Common myeloid progenitor, CD34-positive (primary cell): ENCODE measurements around the gene RAB25.

Experiments
- CTCF ChIA-PET: fragments of 350-600 bp; sonication (Branson Sonifier 250); formaldehyde crosslinking; loops from one replicate; lab custom pipeline; 2021; ENCODE audit warnings: antibody characterized with exemption; lab: Charles Lee
- POLR2A ChIA-PET: fragments of 350-600 bp; sonication (Branson Sonifier 250); formaldehyde crosslinking; loops from one replicate; lab custom pipeline; 2021; ENCODE audit warnings: antibody characterized with exemption; lab: Charles Lee
- DNase-seq, 3 donors: peaks; one replicate each; pipeline versions ENCODE4 v3.0.0 to v3.0.0-alpha.2; 2013
- H3K27ac ChIP-seq, 2 experiments: 1 replicate in 1 of 2; 2 replicates in 1 of 2; pipeline ENCODE4 v1.7.0; 2013; ENCODE audit warnings: inconsistent platforms in 2 of 2, low read length in 2 of 2, mild to moderate bottlenecking in 2 of 2, low read depth in 1 of 2, moderate library complexity in 1 of 2; ENCODE audit not compliant: severe bottlenecking in 2 of 2, insufficient read depth in 1 of 2, poor library complexity in 1 of 2
- H3K27me3 ChIP-seq, 5 experiments: replicated peaks in 2 of 5; 1 replicate in 3 of 5; 2 replicates in 2 of 5; pipeline versions ENCODE4 v1.6.1 to v1.7.0; 2013; ENCODE audit warnings: low read length in 4 of 5, mild to moderate bottlenecking in 2 of 5, moderate library complexity in 2 of 5, inconsistent platforms in 1 of 5; ENCODE audit not compliant: insufficient read depth in 5 of 5, control insufficient read depth in 4 of 5
- H3K36me3 ChIP-seq, 4 experiments: 1 replicate in 2 of 4; 2 replicates in 2 of 4; pipeline versions ENCODE4 v1.6.1 to v1.7.0; 2013; ENCODE audit warnings: low read length in 3 of 4, control low read depth in 1 of 4, mild to moderate bottlenecking in 1 of 4; ENCODE audit not compliant: control insufficient read depth in 4 of 4, insufficient read depth in 4 of 4
- H3K4me1 ChIP-seq, 4 experiments: 1 replicate in 3 of 4; 2 replicates in 1 of 4; pipeline versions ENCODE4 v1.6.1 to v1.7.1; 2013; ENCODE audit warnings: low read length in 3 of 4, mild to moderate bottlenecking in 3 of 4, control low read depth in 1 of 4, inconsistent platforms in 1 of 4, moderate library complexity in 1 of 4; ENCODE audit not compliant: control insufficient read depth in 4 of 4, insufficient read depth in 4 of 4; ENCODE audit errors: control extremely low read depth in 1 of 4
- H3K4me3 ChIP-seq, 7 experiments: 1 replicate in 4 of 7; 2 replicates in 3 of 7; pipeline versions ENCODE4 v1.5.1 to v1.7.0; 2013; ENCODE audit warnings: mild to moderate bottlenecking in 7 of 7, low read length in 6 of 7, moderate library complexity in 6 of 7, inconsistent platforms in 2 of 7, low read depth in 2 of 7, control low read depth in 1 of 7; ENCODE audit not compliant: insufficient read depth in 4 of 7, control insufficient read depth in 1 of 7; ENCODE audit errors: extremely low read depth in 1 of 7
- H3K9me3 ChIP-seq, 5 experiments: 1 replicate in 4 of 5; 2 replicates in 1 of 5; pipeline versions ENCODE4 v1.6.1 to v1.7.1; 2013; ENCODE audit warnings: low read length in 4 of 5, mild to moderate bottlenecking in 2 of 5, inconsistent platforms in 1 of 5, low read depth in 1 of 5, moderate library complexity in 1 of 5; ENCODE audit not compliant: control insufficient read depth in 4 of 5, insufficient read depth in 2 of 5; ENCODE audit errors: control extremely low read depth in 1 of 5
- WGBS: methylation state at CpG from one replicate; pipeline ENCODE4 v1.1.5; 2013; ENCODE audit not compliant: insufficient coverage; 5-methylcytosine and 5-hydroxymethylcytosine counted together

The RAB25 gene

DNA sequence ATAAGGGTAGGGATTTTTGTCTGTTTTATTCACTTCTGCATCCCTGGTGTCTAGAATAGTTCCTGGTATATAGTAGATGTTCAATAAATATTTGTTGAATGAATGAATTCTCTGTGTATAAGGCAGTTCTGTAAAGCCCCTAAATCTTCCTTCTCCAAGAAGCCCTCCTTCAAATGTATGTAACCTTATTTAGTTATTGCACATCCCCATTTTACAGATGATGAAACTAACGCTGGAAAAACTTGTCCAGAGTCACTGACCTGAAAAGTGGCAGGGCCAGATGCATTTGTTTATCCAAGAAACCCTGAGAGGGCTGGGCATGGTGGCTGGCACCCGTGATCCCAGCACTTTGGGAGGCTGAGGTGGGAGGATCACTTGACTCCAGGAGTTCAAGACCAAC is 49.3 kb downstream of the RAB25 start:
- H3K36me3 ChIP-seq: no peaks in the 10 kb centered on the region
- CTCF ChIA-PET: interaction anchor here (0.6 to 29.6 kb wide), 3 partner anchors 16 to 218 kb away, joined by 3 to 1191 read pairs (median 107); partner anchors contain the start of gene LMNA
- H3K27ac ChIP-seq: no peak overlapping the region
- no peak for DNase-seq
- H3K9me3 ChIP-seq: no peaks in the 10 kb centered on the region
- H3K27me3 ChIP-seq: peaks cover 0 to 39% (median 15%) of the 10 kb centered on the region in 5 experiments
- no peak overlapping the region for H3K4me3 ChIP-seq
- POLR2A ChIA-PET: interaction anchor here (1.0 kb wide), 1 partner anchor 58 kb away, joined by 3 read pairs; no protein-coding TSS in a partner anchor
- WGBS: 100% methylated on average over 2 of the region's 2 CpGs
- H3K4me1 ChIP-seq: peaks cover 4 to 47% (median 46%) of the 10 kb centered on the region in 4 experiments

DNA sequence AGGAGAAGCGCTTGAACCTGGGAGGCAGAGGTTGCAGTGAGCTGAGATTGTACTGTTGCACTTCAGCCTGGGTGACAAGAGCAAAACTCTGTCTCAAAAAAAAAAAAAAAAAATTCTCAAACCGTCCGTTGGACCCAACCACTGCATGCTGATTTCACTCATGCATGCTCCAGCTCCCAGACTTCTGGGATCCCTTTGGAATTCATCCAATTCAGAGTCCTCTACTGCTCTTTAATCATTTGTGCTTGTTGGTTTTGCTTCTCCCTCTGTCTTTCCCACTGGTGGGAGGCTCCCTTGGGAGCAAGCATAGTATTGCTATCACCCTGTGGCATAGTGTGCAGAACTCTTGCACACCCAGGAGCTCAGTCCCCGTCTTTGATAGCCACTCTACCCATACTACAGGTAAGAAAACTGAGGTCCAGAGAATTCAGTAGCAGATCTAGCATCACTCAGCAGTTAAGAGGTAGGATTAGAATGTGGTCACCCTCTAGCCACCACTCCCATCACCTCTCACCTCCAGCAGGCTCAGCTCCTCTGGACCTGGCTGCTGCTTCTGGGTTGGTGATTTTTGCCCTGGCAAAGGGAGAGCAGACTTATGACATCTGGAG is 50.5 kb downstream of the RAB25 start:
- H3K27ac ChIP-seq: no peak overlapping the region

GRCh38 chr1:156112276-156113137 is 51.5 kb downstream of the RAB25 start:
- 62% methylated on average over 6 of the region's 10 CpGs for WGBS
- CTCF ChIA-PET: interaction anchor here (1.4 to 33.0 kb wide), 4 partner anchors 8 to 17 kb away, joined by 6 to 1191 read pairs (median 63); partner anchors contain the start of gene MEX3A
- POLR2A ChIA-PET: interaction anchor here (0.8 kb wide), 1 partner anchor 8 kb away, joined by 3 read pairs; no protein-coding TSS in a partner anchor
- H3K27ac ChIP-seq: no peak overlapping the region
- no peak overlapping the region for H3K4me3 ChIP-seq
- no peaks in the 10 kb centered on the region for H3K9me3 ChIP-seq
- peaks cover 0 to 51% (median 24%) of the 10 kb centered on the region in 5 experiments for H3K27me3 ChIP-seq
- peaks cover 0 to 42% (median 37%) of the 10 kb centered on the region in 4 experiments for H3K4me1 ChIP-seq
- no peak for DNase-seq
- peaks cover 0 to 4% (median 0%) of the 10 kb centered on the region in 4 experiments for H3K36me3 ChIP-seq

More for the DNA sequence above, 50.5 kb downstream of the RAB25 start:
- no peak for DNase-seq
- no peak overlapping the region for H3K4me3 ChIP-seq
- POLR2A ChIA-PET: interaction anchor here (0.6 to 0.7 kb wide), 2 partner anchors 57 to 1572 kb away, joined by 3 read pairs; partner anchors contain the start of gene LAMTOR2
- H3K9me3 ChIP-seq: no peaks in the 10 kb centered on the region
- WGBS: 94% methylated on average over 2 of the region's 4 CpGs
- peaks cover 4 to 49% (median 46%) of the 10 kb centered on the region in 4 experiments for H3K4me1 ChIP-seq
- peaks cover 0 to 49% (median 24%) of the 10 kb centered on the region in 5 experiments for H3K27me3 ChIP-seq
- CTCF ChIA-PET: interaction anchor here (1.4 to 33.0 kb wide), 4 partner anchors 9 to 17 kb away, joined by 6 to 1191 read pairs (median 63); partner anchors contain the start of gene MEX3A
- peaks cover 0 to 4% (median 0%) of the 10 kb centered on the region in 4 experiments for H3K36me3 ChIP-seq

GRCh38 chr1:156113282-156113950 is 52.5 kb downstream of the RAB25 start:
- Histone ChIP-seq H3K4me3 (peak overlapping the region in 1 of 7 experiments; percentile 94), H3K36me3 (peaks cover 0 to 6% (median 0%) of the 10 kb centered on the region in 4 experiments), H3K27me3 (peaks cover 0 to 53% (median 20%) of the 10 kb centered on the region in 5 experiments), H3K9me3 (no peaks in the 10 kb centered on the region), H3K4me1 (peaks cover 0 to 45% (median 37%) of the 10 kb centered on the region in 4 experiments), H3K27ac (no peak overlapping the region)
- ChIA-PET POLR2A (interaction anchor here (0.6 to 3.6 kb wide), 8 partner anchors 9 to 54 kb away, joined by 3 to 27 read pairs (median 4); no protein-coding TSS in a partner anchor), CTCF (interaction anchor here (0.7 to 33.0 kb wide), 4 partner anchors 9 to 137 kb away, joined by 4 to 1191 read pairs (median 63); partner anchors contain the start of gene MEX3A)
- 100% methylated on average over 2 of the region's 4 CpGs for WGBS
- DNase-seq: no peak

DNA sequence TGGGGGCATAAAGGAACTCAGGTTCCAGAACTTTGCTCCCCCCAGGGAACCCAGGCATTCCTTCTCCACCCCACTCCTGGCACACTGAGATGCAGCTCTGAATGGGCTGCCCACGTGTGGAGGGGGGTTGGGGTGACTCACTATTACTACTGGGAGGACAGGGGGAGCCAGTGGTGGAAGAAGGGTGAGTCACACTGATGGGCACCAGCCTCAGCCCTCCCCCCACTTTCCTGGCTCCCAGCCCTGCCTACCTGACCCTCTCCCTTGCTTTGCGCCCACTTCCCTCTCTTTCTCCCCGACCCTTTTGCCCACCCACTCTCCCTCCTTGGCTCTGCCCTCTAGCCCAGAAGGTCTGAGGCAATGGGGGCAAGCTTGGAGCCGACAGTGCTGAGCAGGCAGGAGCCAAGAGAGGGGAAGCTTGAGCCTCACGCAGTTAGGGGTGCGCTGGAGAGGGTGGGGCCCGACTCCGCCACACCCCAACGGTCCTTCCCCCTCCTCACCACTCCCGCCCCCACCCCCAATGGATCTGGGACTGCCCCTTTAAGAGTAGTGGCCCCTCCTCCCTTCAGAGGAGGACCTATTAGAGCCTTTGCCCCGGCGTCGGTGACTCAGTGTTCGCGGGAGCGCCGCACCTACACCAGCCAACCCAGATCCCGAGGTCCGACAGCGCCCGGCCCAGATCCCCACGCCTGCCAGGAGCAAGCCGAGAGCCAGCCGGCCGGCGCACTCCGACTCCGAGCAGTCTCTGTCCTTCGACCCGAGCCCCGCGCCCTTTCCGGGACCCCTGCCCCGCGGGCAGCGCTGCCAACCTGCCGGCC is 53.4 kb downstream of the RAB25 start, which contains the start of gene LMNA:
LMNA (plus strand) TSS at position 611 of the 818 bp plus-strand sequence. CDS start 208 bp downstream, outside the sequence.
- WGBS: under 1% methylated on average over 27 of the region's 37 CpGs
- Histone ChIP-seq H3K4me1 (peaks cover 0 to 48% (median 37%) of the 10 kb centered on the region in 4 experiments), H3K9me3 (no peaks in the 10 kb centered on the region), H3K27ac (peak within 1 kb of the TSS in 1 of 2 experiments; percentile 86), H3K4me3 (peak within 1 kb of the TSS; percentile 69 to 95 (median 90)), H3K27me3 (peaks cover 0 to 54% (median 23%) of the 10 kb centered on the region in 5 experiments), H3K36me3 (peaks cover 0 to 8% (median 0%) of the 10 kb centered on the region in 4 experiments)
- CTCF ChIA-PET: interaction anchor here (0.6 to 33.0 kb wide), 5 partner anchors 8 to 136 kb away, joined by 3 to 1191 read pairs (median 11); partner anchors contain the start of gene MEX3A
- POLR2A ChIA-PET: interaction anchor here (0.8 to 3.6 kb wide), 9 partner anchors 8 to 17 kb away, joined by 3 to 27 read pairs (median 8); no protein-coding TSS in a partner anchor
- DNase-seq: peak; percentile 91 to 97 (median 96)
